G401.6 (cell line): ENCODE data around the gene PCSK6.

Experiments
- FAIRE-seq: peaks from 2 replicates; lab custom pipeline; 2012; peaks lifted over from hg19 to GRCh38; lab: Jason Lieb, UNC

PCSK6 gene

DNA sequence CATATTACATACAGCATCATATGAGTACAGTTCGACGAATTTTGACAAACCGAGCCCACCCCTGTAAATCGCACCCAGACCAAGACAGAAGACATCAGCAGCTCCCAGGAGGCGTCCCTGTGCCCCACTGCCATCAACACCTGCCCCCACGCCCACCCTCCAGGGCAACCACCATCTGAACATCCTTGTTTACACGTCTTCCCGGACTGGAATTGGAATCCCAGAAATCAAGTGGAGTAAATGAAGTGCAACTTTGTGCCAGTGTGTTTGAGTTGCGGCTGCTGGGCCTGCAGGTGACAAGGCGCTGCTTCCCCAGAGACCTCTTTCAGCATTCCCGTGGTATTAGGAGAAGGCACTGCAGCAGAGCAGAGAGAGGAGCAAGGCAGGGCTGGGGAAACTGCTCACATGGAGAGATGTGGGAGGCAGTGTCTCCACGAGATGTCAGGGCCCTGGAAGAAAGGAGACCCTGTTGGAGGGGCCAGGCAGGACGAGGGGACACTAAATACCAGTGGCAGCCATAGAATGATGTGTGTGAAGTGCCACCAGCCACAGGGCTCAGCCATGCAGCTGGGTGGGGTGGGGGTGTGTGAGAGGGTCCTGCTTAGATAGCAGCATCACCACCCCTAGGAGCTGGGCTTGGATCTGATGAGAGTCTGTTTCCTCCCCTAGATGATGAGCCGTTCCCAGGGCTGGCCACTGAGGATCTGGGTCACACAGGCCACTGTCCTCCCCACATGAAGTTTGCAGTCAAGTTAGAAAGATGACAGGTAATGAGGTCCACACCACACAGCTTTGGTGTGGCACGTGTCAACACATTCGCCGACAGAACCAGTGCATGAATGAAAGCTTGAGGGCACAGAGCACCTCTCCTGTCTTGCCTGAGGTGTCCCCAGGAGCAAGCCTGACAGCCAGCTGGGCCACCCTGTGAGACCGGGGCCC lies 33.4 kb upstream of the PCSK6 start:
- FAIRE-seq: no peak

DNA sequence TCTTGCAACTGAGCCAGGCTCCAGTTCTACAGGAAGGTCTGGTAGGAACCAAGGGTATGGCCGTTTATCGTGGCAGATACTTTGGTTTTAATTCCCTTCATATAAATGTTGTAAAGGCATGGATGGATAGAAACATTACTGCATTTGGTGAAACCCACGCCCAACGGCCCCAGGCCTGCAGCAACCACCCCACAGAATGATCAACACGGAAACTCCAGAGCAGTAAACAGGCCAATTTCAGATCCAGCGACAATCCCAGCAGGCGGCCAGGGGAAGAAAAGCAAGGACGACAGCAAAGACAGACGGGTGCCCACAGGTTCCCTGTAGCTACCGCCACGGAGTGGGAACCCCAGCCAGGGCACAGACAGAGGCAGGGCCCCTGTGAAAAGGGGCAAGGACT lies 32.6 kb upstream of the PCSK6 start:
- no peak for FAIRE-seq

DNA sequence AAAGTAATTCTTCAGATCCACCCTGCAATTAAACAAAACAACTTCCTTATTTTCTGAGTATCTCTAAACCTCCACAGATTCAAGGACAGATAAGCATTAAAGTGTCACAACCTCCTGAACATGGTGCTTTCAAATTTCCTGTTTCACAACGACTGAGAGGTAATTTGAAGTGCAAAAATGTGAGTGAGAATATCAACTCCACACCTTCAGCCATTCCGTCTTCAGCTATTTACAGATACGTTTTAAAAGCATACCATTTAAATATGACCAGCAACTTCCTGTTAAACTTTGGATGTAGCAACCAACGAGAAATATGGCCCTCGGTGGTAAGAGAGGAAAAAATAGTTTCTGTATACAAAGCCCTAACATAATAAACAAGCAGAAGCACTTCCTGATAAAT lies 32.1 kb upstream of the PCSK6 start:
- no peak for FAIRE-seq

DNA sequence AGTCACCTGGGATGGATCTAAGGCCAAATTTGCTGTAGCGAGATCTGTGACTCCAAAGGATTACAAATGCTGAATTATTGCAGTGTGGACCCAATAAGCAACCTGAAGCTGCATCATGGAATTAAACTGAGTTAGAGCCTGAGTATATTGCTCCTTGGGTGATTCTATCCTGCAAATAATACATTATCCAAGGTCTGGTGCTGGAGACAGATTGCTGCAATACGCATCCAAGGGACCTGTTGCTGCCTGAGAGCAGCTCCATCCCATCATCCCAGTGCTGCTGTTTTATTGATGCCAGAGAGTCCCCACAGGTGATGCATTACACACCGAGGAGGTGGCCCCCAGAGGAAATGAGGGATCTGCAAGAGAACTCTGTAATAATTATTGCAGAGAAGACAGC lies 31.6 kb upstream of the PCSK6 start:
- FAIRE-seq: no peak

DNA sequence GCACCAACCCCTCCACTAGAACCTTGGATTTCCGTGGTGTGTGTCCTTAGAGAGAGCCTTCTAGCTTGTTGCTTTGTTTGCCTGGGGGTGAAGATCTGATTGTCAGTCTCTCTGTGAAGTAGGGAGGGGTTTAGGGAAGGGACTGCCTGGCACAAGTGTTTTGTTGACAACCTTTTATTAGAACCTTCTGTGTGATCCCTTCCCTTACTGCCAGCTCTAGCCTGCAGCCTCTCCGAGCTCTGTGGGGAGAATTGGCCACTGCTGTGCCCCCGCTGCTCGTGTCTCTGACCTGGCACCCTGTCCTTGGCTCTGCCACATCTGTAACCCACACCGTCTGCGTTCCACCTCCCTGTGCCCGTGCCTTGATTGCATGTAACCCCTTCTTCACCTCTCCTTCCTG lies 30.9 kb upstream of the PCSK6 start:
- FAIRE-seq: no peak

DNA sequence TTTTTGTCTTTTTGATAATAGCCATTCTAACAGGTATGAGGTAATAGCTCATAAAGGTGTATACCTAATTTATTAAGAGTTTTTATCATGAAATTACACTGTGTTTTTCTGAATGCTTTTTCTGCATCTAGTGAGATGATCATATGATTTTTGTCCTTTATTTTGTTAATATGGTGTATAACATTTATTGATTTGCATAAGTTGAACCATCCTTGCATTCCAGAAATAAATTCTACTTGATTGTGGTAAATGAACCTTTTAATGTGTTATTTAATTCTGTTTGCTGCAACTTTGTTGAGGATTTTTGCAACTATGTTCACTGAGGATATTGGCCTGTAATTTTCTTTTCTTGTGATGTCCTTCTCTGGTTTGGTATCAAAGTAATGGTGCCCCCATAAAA lies 28.0 kb upstream of the PCSK6 start:
- FAIRE-seq: no peak

DNA sequence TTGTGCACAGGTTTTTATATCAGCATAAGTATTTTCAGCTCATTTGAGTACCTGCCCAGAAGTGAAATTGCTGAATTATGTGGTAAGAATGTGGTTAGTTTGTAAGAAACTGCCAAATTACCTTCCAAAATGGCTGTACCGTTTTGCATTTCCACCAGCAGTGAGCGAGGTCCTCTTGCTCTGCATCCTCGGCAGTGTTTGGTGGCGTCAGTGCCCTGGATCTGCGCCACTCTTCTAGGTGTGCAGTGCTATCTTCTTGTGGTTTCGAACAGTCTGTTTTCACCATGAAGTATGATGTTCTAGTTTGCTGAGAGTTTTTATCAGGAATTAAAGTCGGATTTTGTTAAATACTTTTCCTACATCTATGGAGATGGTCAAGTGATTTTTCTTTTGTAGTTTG lies 24.8 kb upstream of the PCSK6 start:
- no peak for FAIRE-seq

DNA sequence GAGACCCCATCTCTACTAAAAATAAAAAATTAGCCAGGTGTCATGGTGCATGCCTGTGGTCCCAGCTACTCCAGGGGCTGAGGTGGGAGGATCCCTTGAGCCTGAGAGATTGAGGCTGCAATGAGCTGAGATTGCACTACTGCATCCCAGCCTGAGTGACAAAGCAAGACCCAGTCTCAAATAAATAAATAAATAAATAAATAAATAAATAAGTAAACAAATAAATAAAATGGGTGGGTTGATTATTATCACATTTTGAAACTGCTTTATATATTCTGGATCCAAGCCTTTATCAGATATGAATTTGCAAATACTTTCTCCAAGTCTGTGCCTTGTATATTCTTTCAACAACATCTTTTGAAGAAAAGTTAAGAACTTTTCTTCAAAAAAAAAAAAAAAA lies 22.2 kb upstream of the PCSK6 start:
- no peak for FAIRE-seq

DNA sequence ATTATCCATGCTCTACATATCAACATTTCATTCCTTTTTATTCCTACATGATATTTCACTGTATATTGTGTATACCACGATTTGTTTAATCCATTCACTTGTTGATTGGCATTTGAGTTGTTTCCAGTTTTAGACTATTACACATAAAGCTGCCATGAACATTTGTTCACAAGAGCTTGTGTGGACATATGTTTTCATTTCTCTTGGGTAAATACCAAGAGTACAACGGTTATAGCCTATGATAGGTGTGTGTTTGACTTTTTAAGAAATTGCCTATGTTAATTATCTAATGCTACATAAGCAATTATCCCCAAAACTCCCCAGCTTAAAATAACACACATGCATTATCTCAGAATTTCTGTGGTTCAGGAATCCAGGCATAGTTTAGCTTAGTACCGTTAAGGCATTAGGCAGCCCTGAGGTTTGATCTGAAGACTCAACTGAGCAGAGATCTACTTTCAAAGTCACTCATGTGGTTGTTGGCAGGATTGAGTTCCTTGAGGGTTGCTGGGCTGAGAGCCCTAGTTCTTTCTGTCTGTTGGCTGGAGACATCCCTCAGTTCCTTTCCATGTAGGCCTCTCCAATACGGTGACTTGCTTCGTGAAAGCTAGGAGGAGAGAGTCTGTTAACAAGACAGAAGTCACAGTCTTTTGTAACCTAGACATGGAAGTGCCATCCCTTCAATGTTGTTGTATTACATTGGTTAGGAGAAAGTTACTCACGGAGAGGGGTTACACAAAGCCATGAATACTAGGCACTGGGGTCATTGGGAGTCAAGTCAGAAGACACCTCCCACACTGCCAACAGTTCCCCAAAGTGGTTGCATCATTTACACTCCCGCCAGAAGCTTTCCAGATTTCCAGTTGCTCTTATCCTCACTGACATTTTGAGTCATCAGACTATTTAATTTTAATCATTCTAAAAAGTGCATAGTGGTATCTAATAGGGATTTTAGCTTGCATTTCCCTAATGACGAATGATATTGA lies 21.0 kb upstream of the PCSK6 start:
- no peak for FAIRE-seq

DNA sequence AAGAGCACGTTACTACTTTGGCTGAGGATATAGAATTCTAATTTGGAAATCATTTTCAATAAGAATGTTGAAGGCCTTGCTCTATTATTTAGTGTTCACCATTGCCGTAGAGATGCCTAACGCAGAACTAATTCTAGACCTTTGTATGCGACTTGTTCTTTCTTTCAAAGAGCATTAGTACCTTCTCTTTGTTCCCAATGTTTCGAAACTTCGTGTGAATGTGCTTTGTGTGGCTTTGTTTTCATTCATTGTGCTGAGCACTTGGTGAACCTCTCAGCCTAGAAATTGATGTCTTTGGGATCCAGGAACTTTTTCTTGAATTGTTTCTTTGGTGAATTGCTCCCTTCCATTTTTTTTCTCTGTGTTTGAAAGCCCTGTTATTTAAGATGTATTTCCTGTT lies 19.8 kb upstream of the PCSK6 start:
- FAIRE-seq: no peak

DNA sequence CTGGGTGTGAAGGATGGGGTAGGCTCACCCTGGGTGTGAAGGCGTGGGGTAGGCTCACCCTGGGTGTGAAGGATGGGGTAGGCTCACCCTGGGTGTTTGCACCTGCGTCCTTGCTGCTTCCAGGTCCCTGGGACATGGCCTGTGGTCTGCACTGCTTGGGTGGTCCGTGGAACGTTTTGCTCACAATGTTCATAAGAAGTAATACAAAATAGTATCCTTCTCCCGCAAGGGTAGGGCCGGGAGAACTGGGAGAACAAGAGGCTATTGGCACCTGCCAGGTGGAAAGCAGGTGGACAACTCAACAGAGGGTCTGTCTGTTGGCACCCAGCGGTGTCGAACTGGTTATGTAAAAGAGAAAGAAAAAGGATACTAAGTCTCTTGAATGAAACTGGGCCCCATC lies 17.0 kb upstream of the PCSK6 start:
- FAIRE-seq: no peak

DNA sequence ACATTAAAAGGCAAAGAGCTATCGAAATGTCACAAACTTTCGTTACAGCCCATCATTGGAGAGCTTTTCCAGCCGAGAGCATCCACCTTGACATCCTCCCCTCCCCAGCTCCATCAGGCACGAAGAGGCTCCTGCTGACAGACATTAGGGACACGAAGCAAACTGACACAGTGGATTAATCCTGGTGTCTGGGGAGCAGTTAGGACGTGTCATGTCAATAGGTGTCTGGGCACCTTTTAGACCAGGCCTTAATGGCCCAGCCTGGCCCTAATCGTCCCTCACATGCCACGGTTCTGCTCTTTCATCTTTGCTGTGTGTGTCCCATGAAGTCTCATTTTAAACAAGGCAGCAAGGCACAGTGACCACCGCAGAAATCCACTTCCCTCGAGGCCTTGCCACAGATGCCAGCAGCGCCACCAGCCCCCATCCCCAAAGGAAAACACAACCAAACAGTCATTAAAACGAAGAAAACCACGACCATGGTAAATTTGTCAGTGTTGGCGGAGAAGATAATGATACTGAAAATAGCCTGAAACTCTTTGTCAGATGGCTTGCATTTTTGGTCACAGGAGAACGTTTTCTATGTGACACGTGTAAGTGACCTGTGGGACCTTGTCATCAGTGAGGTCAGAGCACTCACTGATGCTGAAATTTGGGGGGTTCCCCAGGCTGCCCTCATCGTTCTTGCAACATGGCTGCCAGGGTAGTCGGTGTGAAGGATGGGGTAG lies 16.3 kb upstream of the PCSK6 start:
- no peak for FAIRE-seq

DNA sequence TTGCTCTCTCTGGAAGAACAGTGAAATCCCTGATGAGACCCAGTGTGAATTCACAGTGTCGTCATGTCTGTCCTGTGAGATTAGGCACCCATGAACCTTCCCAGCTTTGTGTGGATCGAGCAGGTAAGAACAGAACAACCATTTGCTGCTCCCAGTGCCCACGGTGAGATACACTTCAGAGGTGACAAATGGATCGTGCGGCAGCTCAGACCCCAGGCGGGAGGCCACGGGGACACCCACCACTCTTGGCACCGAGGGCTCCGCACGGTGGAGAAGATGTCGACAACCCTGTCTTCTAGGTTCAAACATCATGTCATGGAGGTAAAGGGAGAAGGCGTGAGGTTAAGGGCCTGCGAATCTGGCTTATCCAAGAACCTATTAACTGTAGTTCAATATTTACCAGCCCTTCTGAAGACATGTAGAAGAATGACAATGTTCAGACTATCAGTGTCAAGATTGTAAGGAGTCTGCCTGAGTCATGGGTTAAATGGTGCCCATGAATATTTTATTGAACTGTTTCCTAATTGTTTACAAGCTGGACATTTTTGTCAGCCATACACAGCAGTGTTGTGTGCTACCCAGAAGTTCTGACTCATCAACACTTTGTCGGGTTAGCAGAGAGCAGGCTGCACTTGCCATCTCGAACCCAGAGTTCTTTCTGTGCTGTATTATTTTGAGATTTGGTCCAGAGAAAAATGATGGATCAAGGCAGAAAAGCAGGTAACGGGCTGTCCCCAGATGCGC lies 15.5 kb upstream of the PCSK6 start:
- FAIRE-seq: no peak

DNA sequence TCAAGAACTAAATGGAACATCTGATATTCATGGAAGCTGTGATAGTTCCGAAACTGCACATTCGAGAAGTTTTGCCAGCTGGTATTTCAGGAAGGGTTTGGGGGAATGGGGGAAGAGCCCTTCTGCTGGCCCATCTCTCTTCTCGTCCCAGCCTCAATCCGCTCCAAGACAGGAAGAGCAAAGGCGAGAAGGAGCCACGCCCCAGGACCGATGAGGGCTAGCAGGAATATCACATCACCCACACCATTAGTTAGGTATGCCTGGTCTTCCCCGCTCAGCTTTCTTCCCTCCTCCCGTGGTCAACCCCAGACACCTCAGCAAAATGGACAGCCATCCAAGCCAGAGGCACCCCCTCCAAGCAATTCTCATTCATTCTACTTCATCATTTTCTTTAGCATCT lies 14.9 kb upstream of the PCSK6 start:
- no peak for FAIRE-seq

DNA sequence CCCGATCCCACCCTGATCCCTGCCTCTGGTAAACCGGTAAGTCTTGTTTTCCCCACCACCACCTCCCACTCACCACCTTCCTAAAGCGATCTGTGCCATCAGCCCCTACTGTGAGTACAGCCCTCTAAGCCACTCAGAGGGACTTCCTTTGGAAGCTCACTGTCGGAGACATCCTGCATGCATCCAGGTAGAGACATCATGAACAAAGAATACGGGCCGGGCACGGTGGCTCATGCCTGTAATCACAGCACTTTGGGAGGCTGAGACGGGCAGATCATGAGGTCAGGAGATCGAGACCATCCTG lies 13.7 kb upstream of the PCSK6 start:
- FAIRE-seq: no peak

DNA sequence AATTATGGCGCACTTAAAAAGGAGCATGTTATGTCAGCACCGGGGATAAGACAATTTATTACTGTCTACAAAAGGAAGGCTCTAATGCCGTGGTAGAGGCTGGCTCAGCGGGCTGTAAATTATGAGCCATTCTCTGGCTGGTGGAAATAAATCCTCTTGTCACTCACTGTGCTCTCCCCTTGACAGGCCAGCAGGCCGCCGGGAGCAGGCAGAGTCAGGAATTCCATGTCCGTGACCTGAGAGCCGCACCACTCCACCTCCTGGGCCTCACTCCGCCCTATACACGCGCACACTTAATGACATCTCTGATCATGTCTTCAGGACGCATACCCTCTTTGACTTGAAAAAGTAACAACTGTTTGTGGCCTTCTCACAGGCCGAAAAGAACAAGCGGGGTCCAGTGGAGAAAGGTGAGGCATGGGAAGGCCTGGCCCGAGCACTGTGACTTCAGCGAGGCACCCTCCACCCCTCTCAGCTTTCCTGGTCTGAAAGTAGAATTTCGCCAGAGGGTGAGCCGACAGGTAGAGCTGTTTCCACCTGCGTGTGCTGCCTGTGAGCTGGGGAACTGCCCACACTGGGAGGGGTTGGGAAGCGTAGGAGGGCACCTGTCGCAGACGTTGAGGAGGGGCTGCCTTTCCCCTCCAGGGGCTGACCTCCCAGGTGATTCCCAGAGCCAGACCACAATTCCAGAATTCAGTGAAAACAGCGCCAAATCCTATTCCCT lies 13.2 kb upstream of the PCSK6 start:
- FAIRE-seq: no peak

DNA sequence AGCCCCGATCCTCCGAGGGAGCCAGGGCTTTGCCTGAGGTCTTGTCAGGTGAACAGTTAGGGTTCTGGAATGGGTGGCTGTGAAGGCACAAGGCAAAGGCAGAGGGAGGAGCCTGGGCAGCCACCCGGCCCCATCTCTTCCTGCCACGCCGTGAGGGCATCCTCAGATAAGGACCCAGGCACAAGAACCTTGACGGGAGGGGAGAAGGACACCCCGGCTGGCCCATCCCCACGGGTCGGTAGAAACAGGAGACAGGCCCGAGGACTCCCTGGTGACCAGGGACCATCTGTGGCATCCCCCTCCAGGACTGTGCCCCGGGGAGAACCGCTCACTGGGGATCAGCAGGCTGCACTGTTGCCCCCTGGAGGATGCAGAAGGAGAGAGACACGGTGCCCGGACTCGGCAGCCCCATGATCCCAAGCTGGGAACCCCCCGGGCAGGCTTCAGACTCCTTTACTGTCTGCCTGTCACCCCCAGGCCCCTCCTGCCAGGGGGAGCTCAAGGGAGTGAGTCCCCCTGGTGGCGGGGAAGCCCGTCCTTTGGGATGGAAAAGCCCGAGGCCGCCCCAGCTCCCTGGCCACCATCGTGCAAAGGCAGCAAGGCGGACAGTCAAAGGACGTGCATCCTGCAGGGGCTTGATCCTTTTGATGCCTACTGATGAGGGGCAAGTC lies 12.3 kb upstream of the PCSK6 start:
- FAIRE-seq: no peak

DNA sequence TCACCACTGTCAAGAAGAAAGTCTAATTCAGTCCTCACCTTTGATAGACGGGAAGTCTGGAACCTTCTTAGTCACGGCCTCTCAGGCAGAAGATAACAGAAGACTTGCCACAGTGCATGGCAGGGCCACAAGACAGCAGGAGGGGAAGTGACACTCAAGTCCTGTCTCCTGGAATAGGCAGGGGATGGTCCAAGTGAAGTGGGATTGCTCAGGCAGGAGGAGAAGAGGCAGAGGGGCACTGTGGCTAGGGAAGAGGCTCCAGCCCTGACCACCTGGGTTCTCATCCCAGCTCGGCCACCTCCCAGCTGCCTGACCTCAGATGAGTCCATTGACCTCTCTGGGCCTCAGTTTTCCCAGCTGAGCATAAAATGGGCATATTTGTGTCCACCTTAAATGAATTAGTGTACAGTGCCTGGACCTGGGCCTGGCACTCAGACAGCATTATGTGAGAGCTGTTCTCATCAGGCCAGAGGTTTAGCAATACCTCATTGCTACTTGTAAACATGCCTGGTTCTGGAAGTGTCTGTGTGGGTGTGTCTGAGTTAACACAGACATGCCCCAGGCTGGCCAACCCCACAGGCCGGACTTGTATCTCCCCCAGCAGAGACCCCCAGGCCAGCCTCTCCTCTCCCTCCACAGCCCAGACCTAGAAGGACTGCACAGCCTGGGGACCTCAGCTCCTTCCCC lies 11.5 kb upstream of the PCSK6 start:
- FAIRE-seq: no peak

DNA sequence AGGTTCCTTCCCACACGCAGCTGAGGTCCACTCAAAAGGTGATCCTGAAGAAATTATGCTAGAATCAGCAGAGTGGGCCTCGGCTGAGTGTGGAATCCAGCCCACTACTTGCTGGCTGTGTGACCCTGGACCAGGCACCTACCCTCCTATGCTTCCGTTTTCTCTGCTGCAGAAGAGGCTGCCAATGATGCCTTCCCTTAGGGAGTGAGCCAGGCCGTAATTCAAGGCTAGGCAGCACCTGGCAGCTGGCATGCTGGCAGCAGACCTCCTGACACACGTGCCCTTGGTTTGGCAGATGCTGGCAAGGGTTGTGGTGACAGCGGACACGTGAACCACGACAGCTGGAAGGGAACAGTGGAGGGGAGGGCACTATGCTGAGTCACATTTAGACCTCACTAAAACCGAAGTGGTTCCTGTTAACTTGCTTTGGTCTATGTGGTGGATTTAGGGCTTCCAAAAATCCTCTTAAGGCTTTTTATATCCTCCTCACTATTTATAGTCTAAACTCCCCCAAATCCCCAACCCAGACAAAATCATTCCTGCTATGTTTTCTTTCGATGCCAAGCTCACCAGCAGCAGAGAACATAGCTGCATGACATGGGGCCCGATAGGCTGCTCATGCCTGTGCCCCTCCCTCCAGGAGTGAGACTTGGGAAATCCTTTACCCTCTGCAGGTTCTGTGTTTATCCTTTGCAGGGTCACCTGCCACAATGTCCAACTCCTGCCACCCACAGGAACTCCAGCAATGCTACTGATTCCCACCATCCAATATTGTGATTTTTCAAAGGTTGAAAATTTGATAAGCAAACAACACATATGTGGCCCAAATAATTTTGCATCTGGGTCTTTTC lies 10.6 kb upstream of the PCSK6 start:
- FAIRE-seq: no peak
